MCF 10A (cell line): ENCODE data around the gene STT3B. TPM values are rescaled to one million over a fixed set of nuclear protein-coding genes. Genes with fewer than 3 reads are reported as not detected.

Experiments used
- BruUV-seq: library from RNA; stranded (reverse); fragments of 400-500 nt; replicated peaks from 2 replicates; lab custom pipeline; 2021; lab: Mats Ljungman, UMichigan
- CTCF ChIA-PET: fragments of 300-600 bp; sonication (Branson Sonifier 250); formaldehyde crosslinking; extraction: SDS; loops from one replicate; lab custom pipeline; 2021; ENCODE audit warnings: antibody characterized with exemption, inconsistent platforms; lab: Yijun Ruan, JAX
- POLR2A ChIA-PET: fragments of 300-600, 350-650 bp; sonication (Branson Sonifier 250); formaldehyde crosslinking; extraction: SDS; loops from one replicate; lab custom pipeline; 2020; ENCODE audit warnings: antibody characterized with exemption, inconsistent platforms; lab: Yijun Ruan, JAX
- DNase-seq: peaks from one replicate; pipeline ENCODE4 v3.0.0-alpha.2; 2018; ENCODE audit not compliant: unreplicated experiment
- H3K27ac Mint-ChIP-seq: one replicate; pipeline ENCODE4 v1.8.0; 2022; ENCODE audit warnings: mild to moderate bottlenecking, low read depth, mixed read lengths; ENCODE audit not compliant: unreplicated experiment
- H3K27me3 Mint-ChIP-seq: one replicate; pipeline ENCODE4 v1.8.0; 2022; ENCODE audit warnings: mixed read lengths; ENCODE audit not compliant: insufficient read depth, unreplicated experiment
- H3K36me3 Mint-ChIP-seq: one replicate; pipeline ENCODE4 v1.8.0; 2022; ENCODE audit warnings: mild to moderate bottlenecking, moderate library complexity, mixed read lengths; ENCODE audit not compliant: insufficient read depth, unreplicated experiment
- H3K4me1 Mint-ChIP-seq: one replicate; pipeline ENCODE4 v1.8.0; 2022; ENCODE audit warnings: mixed read lengths; ENCODE audit not compliant: insufficient read depth, unreplicated experiment
- H3K4me3 Mint-ChIP-seq: one replicate; pipeline ENCODE4 v1.8.0; 2022; ENCODE audit warnings: mild to moderate bottlenecking, moderate library complexity, mixed read lengths; ENCODE audit not compliant: unreplicated experiment
- H3K9me3 Mint-ChIP-seq: one replicate; pipeline ENCODE4 v1.8.0; 2022; ENCODE audit warnings: mixed read lengths; ENCODE audit not compliant: unreplicated experiment
- intact Hi-C: fragments of 100-400 bp; cut with micrococcal nuclease; formaldehyde crosslinking; loops from 2 replicates; pipeline ENCODE4 v1.14.1; 2022
- total RNA-seq: library from RNA; stranded (reverse); gene quantifications from 2 replicates; pipeline ENCODE4 v1.2.3, GENCODE V29; 2022
- TF ChIP-seq, protein P1 (sequence below): fragments of 200-600 bp; IDR thresholded peaks from one replicate; pipeline ENCODE4 v1.8.0; 2022; ENCODE audit warnings: antibody characterized with exemption, mild to moderate bottlenecking; ENCODE audit not compliant: unreplicated experiment

Gene STT3B
- total RNA-seq, 1 experiment from 2014 or later = 118 TPM

DNA sequence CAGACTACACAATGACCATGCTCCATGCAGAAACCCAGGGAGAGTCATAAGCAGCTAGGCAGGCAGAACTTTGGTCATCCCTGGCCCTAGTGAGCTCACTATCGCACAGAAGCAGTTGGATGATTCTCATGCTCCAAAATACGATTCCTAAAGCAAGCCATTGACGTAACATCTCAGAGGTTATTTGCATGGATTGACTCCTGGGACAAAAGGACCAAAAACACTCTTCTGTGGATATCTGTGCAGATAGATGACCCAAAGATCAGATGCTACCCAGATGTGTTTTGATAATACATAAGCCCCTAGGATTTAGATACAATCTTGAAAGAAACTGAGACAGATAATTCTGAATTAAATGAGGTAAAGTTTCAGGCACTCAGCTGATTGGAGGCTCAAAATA lies 33.4 kb upstream of the STT3B start:
- ChIA-PET CTCF (no interaction called here), POLR2A (no interaction called here)
- H3K27ac Mint-ChIP-seq = no peak overlapping the region
- H3K4me1 Mint-ChIP-seq = no peaks in the 10 kb centered on the region
- H3K4me3 Mint-ChIP-seq = no peak overlapping the region
- BruUV-seq = no TSS peak
- intact Hi-C loops = no loop called here
- TF ChIP-seq, protein P1, sequence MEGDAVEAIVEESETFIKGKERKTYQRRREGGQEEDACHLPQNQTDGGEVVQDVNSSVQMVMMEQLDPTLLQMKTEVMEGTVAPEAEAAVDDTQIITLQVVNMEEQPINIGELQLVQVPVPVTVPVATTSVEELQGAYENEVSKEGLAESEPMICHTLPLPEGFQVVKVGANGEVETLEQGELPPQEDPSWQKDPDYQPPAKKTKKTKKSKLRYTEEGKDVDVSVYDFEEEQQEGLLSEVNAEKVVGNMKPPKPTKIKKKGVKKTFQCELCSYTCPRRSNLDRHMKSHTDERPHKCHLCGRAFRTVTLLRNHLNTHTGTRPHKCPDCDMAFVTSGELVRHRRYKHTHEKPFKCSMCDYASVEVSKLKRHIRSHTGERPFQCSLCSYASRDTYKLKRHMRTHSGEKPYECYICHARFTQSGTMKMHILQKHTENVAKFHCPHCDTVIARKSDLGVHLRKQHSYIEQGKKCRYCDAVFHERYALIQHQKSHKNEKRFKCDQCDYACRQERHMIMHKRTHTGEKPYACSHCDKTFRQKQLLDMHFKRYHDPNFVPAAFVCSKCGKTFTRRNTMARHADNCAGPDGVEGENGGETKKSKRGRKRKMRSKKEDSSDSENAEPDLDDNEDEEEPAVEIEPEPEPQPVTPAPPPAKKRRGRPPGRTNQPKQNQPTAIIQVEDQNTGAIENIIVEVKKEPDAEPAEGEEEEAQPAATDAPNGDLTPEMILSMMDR = no peak
- DNase-seq = no peak
- peaks cover 32% of the 10 kb centered on the region for H3K27me3 Mint-ChIP-seq
- no peaks in the 10 kb centered on the region for H3K36me3 Mint-ChIP-seq
- H3K9me3 Mint-ChIP-seq = no peaks in the 10 kb centered on the region

DNA sequence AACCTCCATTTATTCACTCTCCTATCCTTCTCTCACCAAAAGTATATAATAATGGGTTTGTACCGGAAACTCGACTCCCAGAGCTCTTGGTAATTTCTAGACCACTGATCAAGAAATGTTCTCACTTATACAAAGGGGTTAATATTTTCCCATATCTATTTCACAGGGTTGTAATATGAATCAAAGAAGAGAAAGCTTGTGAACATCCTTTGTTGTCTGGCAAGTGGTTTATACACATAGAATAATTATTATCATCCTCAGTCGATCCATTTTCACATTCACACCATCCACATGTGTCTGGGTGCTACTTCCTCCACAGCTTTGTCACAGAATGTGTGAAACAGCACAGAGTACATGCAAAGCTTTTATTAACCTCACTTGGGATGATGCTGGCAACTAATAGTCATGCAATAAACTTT lies 29.9 kb upstream of the STT3B start:
- CTCF ChIA-PET = interaction anchor here (0.6 to 0.7 kb wide), 2 partner anchors 91 to 472 kb away, joined by 3 to 4 read pairs; no protein-coding TSS in a partner anchor
- Mint-ChIP-seq H3K4me3 (no peak overlapping the region), H3K36me3 (no peaks in the 10 kb centered on the region), H3K4me1 (no peaks in the 10 kb centered on the region), H3K27ac (no peak overlapping the region), H3K27me3 (peaks cover 50% of the 10 kb centered on the region), H3K9me3 (no peaks in the 10 kb centered on the region)
- POLR2A ChIA-PET = interaction anchor here (0.7 kb wide), 1 partner anchor 28 kb away, joined by 3 read pairs; no protein-coding TSS in a partner anchor
- no TSS peak for BruUV-seq
- no peak for DNase-seq
- intact Hi-C loops = no loop called here
- TF ChIP-seq, protein P1 = no peak

DNA sequence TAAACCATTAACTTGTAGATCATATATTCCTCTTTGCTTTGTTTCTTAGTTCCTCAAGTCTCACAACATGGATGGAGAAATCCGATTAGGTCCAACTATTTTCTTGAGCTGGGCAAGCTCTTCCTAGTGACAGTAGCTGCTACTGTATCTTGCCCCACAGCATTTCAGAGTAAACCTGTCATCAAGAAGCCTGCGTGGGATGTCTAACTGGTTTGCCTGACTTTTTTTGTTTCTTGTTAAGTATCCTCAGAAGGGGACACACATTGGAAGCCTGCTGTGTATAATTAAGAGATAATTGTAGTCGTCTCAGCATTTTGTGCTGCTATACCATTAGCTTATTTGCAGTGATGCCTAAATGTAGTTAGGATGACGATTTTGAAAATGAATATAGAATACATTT lies 29.3 kb upstream of the STT3B start:
- POLR2A ChIA-PET = no interaction called here

DNA sequence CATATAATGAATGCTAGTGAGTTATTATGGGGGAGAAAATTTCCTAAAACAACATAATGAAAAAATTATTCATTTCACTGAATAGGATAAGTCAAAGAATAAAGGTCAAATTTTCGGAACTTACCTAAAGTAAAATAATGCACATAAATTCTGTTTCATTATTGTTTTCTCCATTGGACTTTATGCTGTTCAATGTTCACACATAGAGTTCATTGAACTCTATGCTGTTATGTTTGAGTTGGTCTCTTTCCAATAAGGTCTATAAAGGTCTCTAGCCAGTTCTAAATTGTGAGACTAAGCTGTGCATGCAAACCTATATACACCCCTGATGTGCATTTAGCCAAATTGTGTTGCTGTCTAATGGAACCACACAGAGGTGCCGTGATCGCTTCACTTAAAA lies 28.5 kb upstream of the STT3B start:
- TF ChIP-seq, protein P1 = no peak
- no peak for DNase-seq
- Mint-ChIP-seq H3K27ac (no peak overlapping the region), H3K9me3 (no peaks in the 10 kb centered on the region), H3K36me3 (no peaks in the 10 kb centered on the region), H3K27me3 (peaks cover 63% of the 10 kb centered on the region), H3K4me1 (no peaks in the 10 kb centered on the region), H3K4me3 (no peak overlapping the region)
- ChIA-PET POLR2A (interaction anchor here (0.5 kb wide), 1 partner anchor 688 kb away, joined by 3 read pairs; no protein-coding TSS in a partner anchor), CTCF (no interaction called here)
- intact Hi-C loops = no loop called here
- BruUV-seq = no TSS peak

More for the DNA sequence above, 29.3 kb upstream of the STT3B start:
- Mint-ChIP-seq H3K4me3 (no peak overlapping the region), H3K36me3 (no peaks in the 10 kb centered on the region), H3K9me3 (no peaks in the 10 kb centered on the region), H3K4me1 (no peaks in the 10 kb centered on the region), H3K27me3 (peaks cover 55% of the 10 kb centered on the region), H3K27ac (no peak overlapping the region)
- TF ChIP-seq, protein P1 = no peak
- CTCF ChIA-PET = no interaction called here
- intact Hi-C loops = no loop called here
- no TSS peak for BruUV-seq
- DNase-seq = no peak
